Measurements from ENCODE around the gene TUG1. TPM values are rescaled to one million over a fixed set of nuclear protein-coding genes. Genes with fewer than 3 reads are reported as not detected.
A peak's percentile ranks its signal among the peaks of the same experiment; 100 is the strongest.

TUG1 gene
- total and polyA plus RNA-seq, 4 experiments from 2014 or later = 12.3 to 132 (median 74.9) TPM

- ChIA-PET POLR2A (ENCODE audit: partially characterized antibody) (interaction anchor here (1.4 kb wide), 1 partner anchor 14 kb away, joined by 3 read pairs; no protein-coding TSS in a partner anchor), CTCF (ENCODE audit: partially characterized antibody) (no interaction called here)
- Mint-ChIP-seq H3K4me3 (no peak overlapping the region), H3K27me3 (no peaks in the 10 kb centered on the region), H3K27ac (peak overlapping the region in 6 of 7 donors; percentile 15 to 73 (median 46)), H3K4me1 (peaks cover 34 to 63% (median 52%) of the 10 kb centered on the region in 4 donors), H3K36me3 (peaks cover 77 to 91% of the 10 kb centered on the region in 2 donors), H3K9me3 (no peaks in the 10 kb centered on the region)
- H3K27me3 ChIP-seq (ENCODE audit: insufficient read depth, low read length) = no peaks in the 10 kb centered on the region
- peaks cover 91% of the 10 kb centered on the region for H3K36me3 ChIP-seq (ENCODE audit: insufficient read depth, low read length)
- peaks cover 36% of the 10 kb centered on the region for H3K4me1 ChIP-seq (ENCODE audit: insufficient read depth, low read length)
- no peak overlapping the region for H3K27ac ChIP-seq (ENCODE audit: low read depth, low read length)
- H3K4me3 ChIP-seq (ENCODE audit: low read length in 2 of 2) = no peak overlapping the region
- intact Hi-C loops (cut with micrococcal nuclease) = no loop called here
- no peaks in the 10 kb centered on the region for H3K9me3 ChIP-seq (ENCODE audit: control insufficient read depth in 1 of 2, low read length in 2 of 2)
- no peak for DNase-seq
Observed at GRCh38 chr22:30933457-30933856, 35.6 kb upstream of the TUG1 start.

DNA sequence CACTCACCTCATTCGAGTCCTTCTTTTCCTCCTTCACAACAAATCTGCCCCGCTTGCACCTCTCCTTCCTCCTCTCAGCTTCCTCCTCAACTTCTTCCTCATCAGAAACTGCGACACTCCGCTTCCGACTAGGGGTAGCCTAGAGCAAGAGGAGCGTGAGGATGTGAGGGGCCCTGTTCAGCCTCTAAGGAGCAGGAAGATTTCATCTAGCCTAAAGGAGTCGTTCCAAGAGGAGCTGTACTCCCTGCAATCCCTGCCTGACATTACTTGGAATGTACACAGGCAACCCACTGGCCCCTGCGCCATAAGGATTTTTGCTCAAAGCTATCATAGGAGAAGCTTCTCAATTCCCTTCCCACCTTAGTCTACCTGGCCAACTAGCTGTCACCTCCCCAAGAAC, 35.0 kb upstream of the TUG1 start:
- Mint-ChIP-seq H3K27ac (peak overlapping the region in 5 of 7 donors; percentile 20 to 81 (median 44)), H3K4me1 (peaks cover 37 to 68% (median 56%) of the 10 kb centered on the region in 4 donors), H3K4me3 (no peak overlapping the region), H3K27me3 (no peaks in the 10 kb centered on the region), H3K36me3 (peaks cover 79 to 89% of the 10 kb centered on the region in 2 donors), H3K9me3 (no peaks in the 10 kb centered on the region)
- POLR2A ChIA-PET (ENCODE audit: partially characterized antibody) = interaction anchor here (1.0 to 1.4 kb wide), 2 partner anchors 12 to 15 kb away, joined by 3 to 4 read pairs; no protein-coding TSS in a partner anchor
- DNase-seq = no peak
- Histone ChIP-seq H3K27ac (ENCODE audit: low read depth, low read length) (peak overlapping the region; percentile 13), H3K36me3 (ENCODE audit: insufficient read depth, low read length) (peaks cover 88% of the 10 kb centered on the region), H3K27me3 (ENCODE audit: insufficient read depth, low read length) (no peaks in the 10 kb centered on the region), H3K4me1 (ENCODE audit: insufficient read depth, low read length) (peaks cover 42% of the 10 kb centered on the region), H3K4me3 (ENCODE audit: low read length in 2 of 2) (no peak overlapping the region), H3K9me3 (ENCODE audit: control insufficient read depth in 1 of 2, low read length in 2 of 2) (no peaks in the 10 kb centered on the region)
- CTCF ChIA-PET (ENCODE audit: partially characterized antibody) = interaction anchor here (1.2 to 10.5 kb wide), 2 partner anchors 10 to 13 kb away, joined by 3 to 95 read pairs; no protein-coding TSS in a partner anchor
- intact Hi-C loops (cut with micrococcal nuclease) = no loop called here

DNA sequence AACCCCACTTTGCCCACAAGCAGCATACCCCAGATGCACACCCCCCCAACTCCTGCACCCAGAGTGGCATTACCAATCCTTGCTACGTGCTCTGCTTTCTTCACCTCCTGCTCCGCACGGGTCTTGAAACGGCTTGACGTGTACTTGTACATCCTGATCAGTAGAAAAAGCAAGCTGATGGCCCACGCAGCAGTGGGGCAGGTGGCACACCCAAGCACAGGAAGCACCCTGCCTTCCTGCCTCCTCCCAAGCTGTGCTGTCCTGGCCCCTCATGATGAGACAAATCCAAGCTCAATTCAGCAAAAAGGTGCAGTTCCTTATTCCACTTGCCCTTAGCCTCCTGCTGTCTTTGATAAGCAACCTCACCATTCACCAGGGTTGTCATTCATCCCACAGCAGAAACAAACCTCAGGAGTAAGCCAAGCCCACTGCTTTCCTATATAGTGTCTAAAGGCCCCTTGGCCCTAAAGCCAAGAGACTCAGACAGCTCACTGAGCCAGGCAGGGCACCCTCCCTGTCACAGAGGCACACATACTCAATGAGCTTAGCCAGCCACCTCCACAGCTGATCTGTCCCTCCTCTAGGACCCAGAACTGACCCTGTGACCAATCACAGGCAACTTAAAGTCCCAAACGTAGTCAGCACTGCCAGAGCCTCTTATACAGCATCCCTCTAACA, 28.2 kb upstream of the TUG1 start:
- DNase-seq = peak; percentile 49 to 66 (median 60)
- Histone ChIP-seq H3K4me3 (ENCODE audit: low read length in 2 of 2) (peak overlapping the region; percentile 48 to 63), H3K27ac (ENCODE audit: low read depth, low read length) (peak overlapping the region; percentile 57), H3K27me3 (ENCODE audit: insufficient read depth, low read length) (no peaks in the 10 kb centered on the region), H3K9me3 (ENCODE audit: control insufficient read depth in 1 of 2, low read length in 2 of 2) (no peaks in the 10 kb centered on the region), H3K36me3 (ENCODE audit: insufficient read depth, low read length) (peaks cover 47% of the 10 kb centered on the region), H3K4me1 (ENCODE audit: insufficient read depth, low read length) (peaks cover 88% of the 10 kb centered on the region)
- H3K4me3 Mint-ChIP-seq = peak overlapping the region; percentile 86 to 94 (median 90)
- ChIA-PET CTCF (ENCODE audit: partially characterized antibody) (interaction anchor here (0.7 to 10.5 kb wide), 10 partner anchors 10 to 306 kb away, joined by 3 to 95 read pairs (median 4); partner anchors contain the start of genes MORC2, SELENOM and TUG1), POLR2A (ENCODE audit: partially characterized antibody) (interaction anchor here (0.6 to 7.6 kb wide), 24 partner anchors 9 to 1536 kb away, joined by 3 to 142 read pairs (median 5); partner anchors contain the start of genes MORC2, PATZ1, PIK3IP1 and RNF185)
- peaks cover 57 to 96% (median 77%) of the 10 kb centered on the region in 4 donors for H3K4me1 Mint-ChIP-seq
- H3K27ac Mint-ChIP-seq = peak overlapping the region; percentile 89 to 97 (median 94)
- H3K27me3 Mint-ChIP-seq = no peaks in the 10 kb centered on the region
- intact Hi-C loops (cut with micrococcal nuclease) = loop anchor here (2.0 kb wide), 2 partner anchors 20 to 144 kb away; no protein-coding TSS in a partner anchor
- H3K36me3 Mint-ChIP-seq = peaks cover 59 to 77% of the 10 kb centered on the region in 2 donors
- H3K9me3 Mint-ChIP-seq = no peaks in the 10 kb centered on the region

- peak overlapping the region in 1 of 2 donors; percentile 63 for H3K4me3 ChIP-seq (ENCODE audit: low read length in 2 of 2)
- peaks cover 46% of the 10 kb centered on the region for H3K36me3 ChIP-seq (ENCODE audit: insufficient read depth, low read length)
- CTCF ChIA-PET (ENCODE audit: partially characterized antibody) = interaction anchor here (0.6 to 10.5 kb wide), 11 partner anchors 9 to 307 kb away, joined by 3 to 95 read pairs (median 4); partner anchors contain the start of genes MORC2, SELENOM and TUG1
Observed at GRCh38 chr22:30941363-30941740, 27.7 kb upstream of the TUG1 start.

GRCh38 chr22:30943368-30943767, 25.7 kb upstream of the TUG1 start:
- Mint-ChIP-seq H3K4me1 (peaks cover 49 to 83% (median 61%) of the 10 kb centered on the region in 4 donors), H3K27me3 (no peaks in the 10 kb centered on the region), H3K4me3 (peak overlapping the region in 7 of 8 donors; percentile 53 to 84 (median 72)), H3K9me3 (no peaks in the 10 kb centered on the region), H3K36me3 (peaks cover 48 to 62% of the 10 kb centered on the region in 2 donors), H3K27ac (peak overlapping the region; percentile 79 to 92 (median 85))
- Histone ChIP-seq H3K9me3 (ENCODE audit: control insufficient read depth in 1 of 2, low read length in 2 of 2) (no peaks in the 10 kb centered on the region), H3K27me3 (ENCODE audit: insufficient read depth, low read length) (no peaks in the 10 kb centered on the region), H3K4me1 (ENCODE audit: insufficient read depth, low read length) (peaks cover 69% of the 10 kb centered on the region), H3K36me3 (ENCODE audit: insufficient read depth, low read length) (peaks cover 26% of the 10 kb centered on the region), H3K4me3 (ENCODE audit: low read length in 2 of 2) (no peak overlapping the region), H3K27ac (ENCODE audit: low read depth, low read length) (no peak overlapping the region)
- intact Hi-C loops (cut with micrococcal nuclease) = loop anchor here (1.0 kb wide), 2 partner anchors 26 to 288 kb away; partner anchors contain the start of gene TUG1
- peak; percentile 68 to 83 (median 76) for DNase-seq
- ChIA-PET CTCF (ENCODE audit: partially characterized antibody) (interaction anchor here (4.5 to 10.5 kb wide), 2 partner anchors 22 to 141 kb away, joined by 54 to 95 read pairs; no protein-coding TSS in a partner anchor), POLR2A (ENCODE audit: partially characterized antibody) (interaction anchor here (1.5 to 7.6 kb wide), 2 partner anchors 26 to 141 kb away, joined by 3 to 142 read pairs; partner anchors contain the start of genes MORC2 and TUG1)

More at GRCh38 chr22:30941363-30941740, 27.7 kb upstream of the TUG1 start:
- intact Hi-C loops (cut with micrococcal nuclease) = loop anchor here (2.0 kb wide), 2 partner anchors 21 to 143 kb away; no protein-coding TSS in a partner anchor
- H3K27ac ChIP-seq (ENCODE audit: low read depth, low read length) = peak overlapping the region; percentile 57
- H3K4me1 Mint-ChIP-seq = peaks cover 57 to 96% (median 78%) of the 10 kb centered on the region in 4 donors
- H3K9me3 Mint-ChIP-seq = no peaks in the 10 kb centered on the region
- peak overlapping the region; percentile 86 to 94 (median 90) for H3K4me3 Mint-ChIP-seq
- peak overlapping the region; percentile 89 to 97 (median 94) for H3K27ac Mint-ChIP-seq
- no peaks in the 10 kb centered on the region for H3K27me3 ChIP-seq (ENCODE audit: insufficient read depth, low read length)
- H3K4me1 ChIP-seq (ENCODE audit: insufficient read depth, low read length) = peaks cover 83% of the 10 kb centered on the region
- no peaks in the 10 kb centered on the region for H3K27me3 Mint-ChIP-seq
- DNase-seq = peak in 2 of 5 donors; percentile 11 to 19
- POLR2A ChIA-PET (ENCODE audit: partially characterized antibody) = interaction anchor here (0.6 to 7.6 kb wide), 18 partner anchors 9 to 405 kb away, joined by 3 to 142 read pairs (median 7); partner anchors contain the start of genes MORC2, PATZ1, PIK3IP1 and RNF185
- H3K9me3 ChIP-seq (ENCODE audit: control insufficient read depth in 1 of 2, low read length in 2 of 2) = no peaks in the 10 kb centered on the region
- H3K36me3 Mint-ChIP-seq = peaks cover 59 to 77% of the 10 kb centered on the region in 2 donors

GRCh38 chr22:30944986-30945385, 24.1 kb upstream of the TUG1 start:
- peak overlapping the region in 4 of 7 donors; percentile 19 to 84 (median 48) for H3K27ac Mint-ChIP-seq
- no peak overlapping the region for H3K27ac ChIP-seq (ENCODE audit: low read depth, low read length)
- DNase-seq = no peak
- ChIA-PET CTCF (ENCODE audit: partially characterized antibody) (interaction anchor here (0.9 to 4.5 kb wide), 4 partner anchors 23 to 334 kb away, joined by 3 to 54 read pairs (median 20); partner anchors contain the start of genes MORC2 and TUG1), POLR2A (ENCODE audit: partially characterized antibody) (interaction anchor here (2.2 to 2.9 kb wide), 2 partner anchors 23 to 140 kb away, joined by 12 to 24 read pairs; partner anchors contain the start of genes MORC2 and TUG1)
- H3K4me3 ChIP-seq (ENCODE audit: low read length in 2 of 2) = no peak overlapping the region
- H3K27me3 Mint-ChIP-seq = no peaks in the 10 kb centered on the region
- peaks cover 45 to 69% (median 53%) of the 10 kb centered on the region in 4 donors for H3K4me1 Mint-ChIP-seq
- peaks cover 31% of the 10 kb centered on the region for H3K36me3 ChIP-seq (ENCODE audit: insufficient read depth, low read length)
- no peaks in the 10 kb centered on the region for H3K27me3 ChIP-seq (ENCODE audit: insufficient read depth, low read length)
- H3K9me3 Mint-ChIP-seq = no peaks in the 10 kb centered on the region
- peak overlapping the region in 2 of 8 donors; percentile 27 to 71 for H3K4me3 Mint-ChIP-seq
- peaks cover 52% of the 10 kb centered on the region for H3K4me1 ChIP-seq (ENCODE audit: insufficient read depth, low read length)
- H3K36me3 Mint-ChIP-seq = peaks cover 46 to 54% of the 10 kb centered on the region in 2 donors
- intact Hi-C loops (cut with micrococcal nuclease) = no loop called here
- no peaks in the 10 kb centered on the region for H3K9me3 ChIP-seq (ENCODE audit: control insufficient read depth in 1 of 2, low read length in 2 of 2)
